GM12878 (cell line): ENCODE measurements around the gene EEF2K. TPM values are rescaled to one million over a fixed set of nuclear protein-coding genes. Genes with fewer than 3 reads are reported as not detected.
A peak's percentile ranks its signal among the peaks of the same experiment; 100 is the strongest.

ENCODE experiments used
- ATF3 ChIP-seq: IDR thresholded peaks from 2 replicates; pipeline ENCODE4 v1.6.1; 2011; ENCODE audit warnings: low read depth, mild to moderate bottlenecking, low read length, moderate library complexity, borderline replicate concordance; ENCODE audit errors: extremely low read depth
- BRCA1 ChIP-seq: IDR thresholded peaks from 2 replicates; pipeline ENCODE4 v1.6.1; 2011; ENCODE audit warnings: low read depth, low read length, improper control_type of control experiment
- CEBPZ ChIP-seq: fragments of 150-350 bp; IDR thresholded peaks from 2 replicates; pipeline ENCODE4 v1.6.1; 2016; ENCODE audit warnings: low read depth, low read length
- CHD4 ChIP-seq: fragments of 200-600 bp; sonication (generic); IDR thresholded peaks from 2 replicates; pipeline ENCODE4 v1.6.1; 2016; ENCODE audit warnings: mild to moderate bottlenecking
- CREM ChIP-seq: IDR thresholded peaks from 2 replicates; pipeline ENCODE4 v1.6.1; 2014; ENCODE audit warnings: antibody characterized with exemption, low read depth
- DPF2 ChIP-seq: fragments of 450-650 bp; IDR thresholded peaks from 2 replicates; pipeline ENCODE4 v1.6.1; 2017; ENCODE audit warnings: mild to moderate bottlenecking
- E4F1 ChIP-seq: fragments of 450-650 bp; IDR thresholded peaks from 2 replicates; pipeline ENCODE4 v1.6.1; 2018; ENCODE audit warnings: borderline replicate concordance, mild to moderate bottlenecking; ENCODE audit not compliant: partially characterized antibody
- IKZF1 ChIP-seq: fragments of 450-650 bp; conservative IDR thresholded peaks from 2 replicates; pipeline ENCODE4 v1.6.1; 2017; ENCODE audit warnings: antibody characterized with exemption, mild to moderate bottlenecking
- IRF5 ChIP-seq: fragments of 450-650 bp; IDR thresholded peaks from 2 replicates; pipeline ENCODE4 v1.6.1; 2017; ENCODE audit warnings: borderline replicate concordance
- JUNB ChIP-seq: IDR thresholded peaks from 2 replicates; pipeline ENCODE4 v1.6.1; 2016; ENCODE audit warnings: antibody characterized with exemption, mild to moderate bottlenecking
- MAX ChIP-seq: IDR thresholded peaks from 2 replicates; pipeline ENCODE4 v1.6.1; 2012; ENCODE audit warnings: low read depth, low read length, improper control_type of control experiment
- MTA3 ChIP-seq: IDR thresholded peaks from 2 replicates; pipeline ENCODE4 v1.6.1; 2012; ENCODE audit warnings: low read length, inconsistent platforms, borderline replicate concordance
- MYC ChIP-seq: IDR thresholded peaks from 2 replicates; pipeline ENCODE4 v1.6.1; 2011; ENCODE audit warnings: mild to moderate bottlenecking, low read length, moderate library complexity, inconsistent platforms; ENCODE audit not compliant: insufficient read depth, insufficient replicate concordance, insufficient read length, severe bottlenecking
- NFIC ChIP-seq: IDR thresholded peaks from 2 replicates; pipeline ENCODE4 v1.6.1; 2012; ENCODE audit warnings: low read depth, mild to moderate bottlenecking, inconsistent platforms, low read length, moderate library complexity
- RB1 ChIP-seq: fragments of 450-650 bp; formaldehyde crosslinking; IDR thresholded peaks from 2 replicates; pipeline ENCODE4 v1.6.1; 2017; ENCODE audit warnings: mild to moderate bottlenecking, borderline replicate concordance
- REST ChIP-seq: IDR thresholded peaks from 2 replicates; pipeline ENCODE4 v1.6.1; 2012; ENCODE audit warnings: mild to moderate bottlenecking, low read depth, low read length
- TCF7 ChIP-seq: IDR thresholded peaks from 2 replicates; pipeline ENCODE4 v1.6.1; 2014; ENCODE audit warnings: antibody characterized with exemption, borderline replicate concordance
- YBX1 ChIP-seq: fragments of 450-650 bp; IDR thresholded peaks from 2 replicates; pipeline ENCODE4 v1.6.1; 2016; ENCODE audit warnings: antibody characterized with exemption
- polyA plus RNA-seq, 11 experiments: library from polyadenylated mRNA; depleted of rRNA in 4 of 11; unstranded in 6 of 11; stranded (reverse) in 5 of 11; fragments of >200 nt; fragmentation: Nextera tagmentation in 4 of 11; fragmentation: Illumina TruSeq in 1 of 11; extraction: Ambion mirVana in 4 of 11; extraction: Trizol in 1 of 11; gene quantifications; 1 replicate in 1 of 11; 2 replicates in 10 of 11; pipeline versions ENCODE4 v1.2.1 to v1.2.3, GENCODE V29; 2011 to 2016; ENCODE audit warnings: inconsistent platforms in 2 of 11, missing spikeins in 2 of 11, low read depth in 1 of 11
- total RNA-seq, 4 experiments: library from RNA; depleted of rRNA in 3 of 4; stranded (reverse); fragments of >200 nt in 3 of 4; fragmentation: Illumina TruSeq in 1 of 4; extraction: Trizol in 1 of 4; gene quantifications; 2 replicates each; pipeline versions ENCODE4 v1.2.1 to v1.2.3, GENCODE V29; 2013 to 2021

Gene EEF2K
- total and polyA plus RNA-seq, 10 of the 15 experiments (the other 5 are each of a cell fraction or from before 2014, with no cell fraction given): 2.0 to 29.6 (median 12.2) TPM

GRCh38 chr16:22297114-22297870 is 91.2 kb downstream of the EEF2K start, which contains the start of gene POLR3E (continued):
- TF ChIP-seq DPF2 (peak; percentile 84), IRF5 (no peak), IKZF1 (peak; percentile 74), JUNB (no peak), TCF7 (peak; percentile 62; the same call in 1 of the 2 replicates), BRCA1 (no peak), YBX1 (no peak), CEBPZ (no peak), MYC (peak; percentile 48), NFIC (no peak), RB1 (peak; percentile 96), E4F1 (peak; percentile 7), MAX (peak; percentile 97), CHD4 (no peak), REST (no peak), ATF3 (peak; percentile 38; the same call in 1 of the 2 replicates), CREM (peak; percentile 65), MTA3 (no peak; the same call in 1 of the 2 replicates)
